PC-9 (cell line): ENCODE results near the gene NRP1. TPM values are rescaled to one million over a fixed set of nuclear protein-coding genes. Genes with fewer than 3 reads are reported as not detected.

Experiments
- BruUV-seq: library from RNA; stranded (reverse); fragments of 400-500 nt; replicated peaks from 2 replicates; lab custom pipeline; 2021; lab: Mats Ljungman, UMichigan
- CTCF ChIA-PET: fragments of 300-600 bp; sonication (Branson Sonifier 250); formaldehyde crosslinking; loops from one replicate; lab custom pipeline; 2022; ENCODE audit warnings: antibody characterized with exemption; lab: Charles Lee
- POLR2A ChIA-PET: fragments of 300-600 bp; sonication (Branson Sonifier 250); formaldehyde crosslinking; loops from one replicate; lab custom pipeline; 2022; ENCODE audit warnings: antibody characterized with exemption; ENCODE audit not compliant: unreplicated experiment; lab: Charles Lee
- DNase-seq, 2 experiments: peaks; one replicate each; pipeline versions ENCODE4 v3.0.0 to v3.0.0-alpha.2; 2015 to 2022; ENCODE audit warnings: mixed read lengths in 1 of 2
- H2AFZ ChIP-seq: fragments of 200-600 bp; sonication (generic); 2 replicates; pipeline ENCODE4 v1.8.1; 2017; ENCODE audit warnings: antibody characterized with exemption
- H3F3A ChIP-seq: fragments of 200-600 bp; sonication (generic); 2 replicates; pipeline ENCODE4 v1.8.1; 2017; ENCODE audit warnings: antibody characterized with exemption, mild to moderate bottlenecking, low read depth; ENCODE audit not compliant: insufficient read depth
- H3K27ac ChIP-seq: fragments of 200-600 bp; sonication (generic); 2 replicates; pipeline ENCODE4 v1.6.1; 2016; ENCODE audit warnings: mixed run types
- H3K27me3 ChIP-seq: fragments of 200-600 bp; sonication (generic); 2 replicates; pipeline ENCODE4 v1.6.1; 2016; ENCODE audit warnings: low read depth, mixed run types; ENCODE audit not compliant: insufficient read depth
- H3K36me3 ChIP-seq: fragments of 200-600 bp; sonication (generic); 2 replicates; pipeline ENCODE4 v1.6.1; 2016; ENCODE audit warnings: low read depth, mixed run types
- H3K4me1 ChIP-seq: fragments of 200-600 bp; sonication (generic); replicated peaks from 2 replicates; pipeline ENCODE4 v1.6.1; 2016; ENCODE audit warnings: mixed run types; ENCODE audit not compliant: insufficient read depth
- H3K4me2 ChIP-seq: fragments of 200-600 bp; sonication (generic); 2 replicates; pipeline ENCODE4 v1.6.1; 2017; ENCODE audit warnings: mixed run types
- H3K4me3 ChIP-seq: fragments of 200-600 bp; sonication (generic); 2 replicates; pipeline ENCODE4 v1.6.1; 2016; ENCODE audit warnings: mixed run types
- H3K79me2 ChIP-seq: fragments of 200-600 bp; sonication (generic); 2 replicates; pipeline ENCODE4 v1.6.1; 2017; ENCODE audit warnings: low read depth, mixed run types
- H3K9me2 ChIP-seq: fragments of 200-600 bp; sonication (generic); 2 replicates; pipeline ENCODE4 v1.8.1; 2017; ENCODE audit warnings: mild to moderate bottlenecking; ENCODE audit not compliant: insufficient read depth
- H3K9me3 ChIP-seq: fragments of 200-600 bp; sonication (generic); 2 replicates; pipeline ENCODE4 v1.8.1; 2016; ENCODE audit warnings: low read depth; ENCODE audit not compliant: insufficient read depth
- H4K20me1 ChIP-seq: fragments of 200-600 bp; sonication (generic); 2 replicates; pipeline ENCODE4 v1.8.1; 2017; ENCODE audit not compliant: insufficient read depth
- EZH2 ChIP-seq: fragments of 200-600 bp; sonication (generic); IDR thresholded peaks from 2 replicates; pipeline ENCODE4 v1.8.0; 2017; ENCODE audit warnings: antibody characterized with exemption, low read depth
- intact Hi-C: fragments of 100-400 bp; cut with micrococcal nuclease; formaldehyde crosslinking; loops from one replicate; pipeline ENCODE4 v1.10.0; 2022; ENCODE audit not compliant: unreplicated experiment
- total RNA-seq: library from RNA; stranded (reverse); gene quantifications from 2 replicates; pipeline ENCODE4 v1.2.3, GENCODE V29; 2021
- TF ChIP-seq, protein P1 (sequence below): fragments of 200-600 bp; sonication (generic); conservative IDR thresholded peaks from 2 replicates; pipeline ENCODE4 v1.6.1; 2017; ENCODE audit warnings: mixed run types, antibody characterized with exemption, mild to moderate bottlenecking, moderate library complexity

Gene NRP1
- total RNA-seq, 1 experiment from 2014 or later = 30.5 TPM

DNA sequence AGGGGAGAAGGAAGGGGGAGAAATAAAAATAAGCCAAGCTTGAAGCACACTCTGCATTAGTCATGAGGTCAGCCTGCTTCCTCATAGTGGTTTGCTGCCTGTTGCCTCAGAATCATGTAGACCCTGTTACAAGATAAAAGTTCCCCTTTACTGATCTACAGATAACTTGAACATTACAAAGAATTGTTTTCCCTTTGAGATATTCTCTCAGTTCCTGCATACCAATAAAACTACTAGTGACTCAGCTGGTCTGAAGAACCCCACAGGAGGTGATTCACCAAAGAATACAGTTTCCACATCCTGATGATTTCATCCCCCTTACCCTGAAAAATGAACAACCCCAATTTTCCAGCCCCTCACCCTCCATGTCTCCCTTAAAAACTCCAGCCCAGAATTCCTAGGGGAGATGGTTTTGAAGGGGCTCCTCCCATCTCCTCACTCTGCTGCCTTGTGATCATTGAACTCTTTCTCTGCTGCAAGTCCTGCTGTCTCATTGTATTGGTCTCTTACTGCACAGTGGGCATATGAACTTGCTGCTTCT lies 31.5 kb upstream of the NRP1 start:
- peak; percentile 20 to 91 for DNase-seq
- Histone ChIP-seq H3K4me3 (no peak overlapping the region; the same call in 1 of the 2 replicates), H3F3A (peaks cover 25% of the 10 kb centered on the region), H3K27ac (peak overlapping the region; percentile 99), H3K4me2 (peak overlapping the region; percentile 63), H3K4me1 (peaks cover 32% of the 10 kb centered on the region), H3K9me2 (no peaks in the 10 kb centered on the region), H3K27me3 (no peaks in the 10 kb centered on the region), H3K9me3 (peaks cover 22% of the 10 kb centered on the region), H3K36me3 (peaks cover 3% of the 10 kb centered on the region; the same call in 1 of the 2 replicates), H2AFZ (no peak overlapping the region; the same call in 1 of the 2 replicates), H3K79me2 (no peaks in the 10 kb centered on the region), H4K20me1 (no peaks in the 10 kb centered on the region)
- no peak for TF ChIP-seq EZH2
- TF ChIP-seq, protein P1, sequence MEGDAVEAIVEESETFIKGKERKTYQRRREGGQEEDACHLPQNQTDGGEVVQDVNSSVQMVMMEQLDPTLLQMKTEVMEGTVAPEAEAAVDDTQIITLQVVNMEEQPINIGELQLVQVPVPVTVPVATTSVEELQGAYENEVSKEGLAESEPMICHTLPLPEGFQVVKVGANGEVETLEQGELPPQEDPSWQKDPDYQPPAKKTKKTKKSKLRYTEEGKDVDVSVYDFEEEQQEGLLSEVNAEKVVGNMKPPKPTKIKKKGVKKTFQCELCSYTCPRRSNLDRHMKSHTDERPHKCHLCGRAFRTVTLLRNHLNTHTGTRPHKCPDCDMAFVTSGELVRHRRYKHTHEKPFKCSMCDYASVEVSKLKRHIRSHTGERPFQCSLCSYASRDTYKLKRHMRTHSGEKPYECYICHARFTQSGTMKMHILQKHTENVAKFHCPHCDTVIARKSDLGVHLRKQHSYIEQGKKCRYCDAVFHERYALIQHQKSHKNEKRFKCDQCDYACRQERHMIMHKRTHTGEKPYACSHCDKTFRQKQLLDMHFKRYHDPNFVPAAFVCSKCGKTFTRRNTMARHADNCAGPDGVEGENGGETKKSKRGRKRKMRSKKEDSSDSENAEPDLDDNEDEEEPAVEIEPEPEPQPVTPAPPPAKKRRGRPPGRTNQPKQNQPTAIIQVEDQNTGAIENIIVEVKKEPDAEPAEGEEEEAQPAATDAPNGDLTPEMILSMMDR = no peak
- ChIA-PET CTCF (no interaction called here), POLR2A (no interaction called here)
- intact Hi-C loops = no loop called here
- no TSS peak for BruUV-seq

DNA sequence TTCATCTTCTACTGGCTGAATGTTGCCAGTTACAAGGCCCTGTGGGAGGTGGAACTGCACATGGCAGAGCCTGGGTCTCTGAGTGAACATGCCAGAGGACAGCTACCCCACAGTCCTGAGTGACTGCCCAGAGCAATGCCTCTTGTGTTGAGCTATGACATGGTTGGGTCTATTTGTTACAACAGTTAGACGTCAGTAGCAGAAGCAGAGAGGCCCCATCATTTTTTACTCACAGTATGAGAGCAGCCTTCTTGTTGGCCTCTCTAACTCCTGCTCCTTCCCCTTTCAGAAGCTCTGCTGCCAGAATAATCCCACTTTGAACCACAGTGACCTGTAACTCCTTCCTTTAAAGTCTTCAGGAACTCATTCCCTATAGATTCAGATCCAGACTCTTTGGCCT lies 30.8 kb upstream of the NRP1 start:
- intact Hi-C loops = no loop called here
- Histone ChIP-seq H3K9me3 (peaks cover 20% of the 10 kb centered on the region), H3K9me2 (no peaks in the 10 kb centered on the region), H3K4me1 (peaks cover 32% of the 10 kb centered on the region), H3K79me2 (no peaks in the 10 kb centered on the region), H3K27me3 (no peaks in the 10 kb centered on the region), H3K36me3 (peaks cover 3% of the 10 kb centered on the region; the same call in 1 of the 2 replicates), H4K20me1 (no peaks in the 10 kb centered on the region), H3K4me2 (peak overlapping the region; percentile 63), H2AFZ (peak overlapping the region; percentile 50; the same call in 1 of the 2 replicates), H3K27ac (peak overlapping the region; percentile 99), H3F3A (peaks cover 25% of the 10 kb centered on the region), H3K4me3 (peak overlapping the region; percentile 20; the same call in 1 of the 2 replicates)
- ChIA-PET POLR2A (no interaction called here), CTCF (no interaction called here)
- TF ChIP-seq, protein P1 = no peak
- DNase-seq = no peak
- BruUV-seq = TSS peak; percentile 63

- no TSS peak for BruUV-seq
- ChIA-PET CTCF (no interaction called here), POLR2A (no interaction called here)
These were observed 28.6 kb upstream of the NRP1 start for GRCh38 chr10:33363106-33363505.

More at GRCh38 chr10:33363106-33363505, 28.6 kb upstream of the NRP1 start:
- no peaks in the 10 kb centered on the region for H3K9me2 ChIP-seq
- no peak overlapping the region for H2AFZ ChIP-seq
- TF ChIP-seq EZH2 = no peak
- TF ChIP-seq, protein P1 = no peak
- peaks cover 32% of the 10 kb centered on the region for H3K4me1 ChIP-seq
- no peaks in the 10 kb centered on the region for H3K27me3 ChIP-seq
- no peaks in the 10 kb centered on the region for H4K20me1 ChIP-seq
- H3K36me3 ChIP-seq = peaks cover 3% of the 10 kb centered on the region; the same call in 1 of the 2 replicates
- H3K79me2 ChIP-seq = no peaks in the 10 kb centered on the region
- intact Hi-C loops = no loop called here
- H3K9me3 ChIP-seq = peaks cover 16% of the 10 kb centered on the region
- no peak overlapping the region for H3K27ac ChIP-seq
- no peak overlapping the region for H3K4me2 ChIP-seq
- peaks cover 25% of the 10 kb centered on the region for H3F3A ChIP-seq
- DNase-seq = peak in 1 of 2 experiments; percentile 39
- no peak overlapping the region for H3K4me3 ChIP-seq
